WTC11 (cell line): ENCODE data around the gene TMEM154. TPM values are rescaled to one million over a fixed set of nuclear protein-coding genes. Genes with fewer than 3 reads are reported as not detected.

Experiments used
- ATAC-seq: fragments of 200-7000 bp; cut with Tn5 transposase; 2 replicates; pipeline ENCODE4 v1.10.0; 2021; ENCODE audit warnings: mild to moderate bottlenecking, moderate library complexity
- CTCF ChIA-PET: fragments of 300-600 bp; sonication (Branson Sonifier 250); formaldehyde crosslinking; loops from one replicate; lab custom pipeline; 2021; ENCODE audit warnings: antibody characterized with exemption; lab: Charles Lee
- POLR2A ChIA-PET: fragments of 350-600 bp; sonication (Branson Sonifier 250); formaldehyde crosslinking; loops from one replicate; lab custom pipeline; 2021; ENCODE audit warnings: antibody characterized with exemption; lab: Charles Lee
- DNase-seq: peaks from one replicate; pipeline ENCODE4 v3.0.0; 2021; ENCODE audit warnings: low spot score
- H3K27ac Mint-ChIP-seq: 2 replicates; pipeline ENCODE4 v1.8.0; 2021; ENCODE audit warnings: mixed read lengths
- H3K27me3 Mint-ChIP-seq: 2 replicates; pipeline ENCODE4 v1.8.0; 2021; ENCODE audit warnings: low read depth, mild to moderate bottlenecking, moderate library complexity, mixed read lengths
- H3K36me3 Mint-ChIP-seq: 2 replicates; pipeline ENCODE4 v1.8.0; 2021; ENCODE audit warnings: mixed read lengths
- H3K4me1 Mint-ChIP-seq: 2 replicates; pipeline ENCODE4 v1.8.0; 2022; ENCODE audit warnings: mixed read lengths
- H3K4me3 Mint-ChIP-seq: 2 replicates; pipeline ENCODE4 v1.8.0; 2021; ENCODE audit warnings: mild to moderate bottlenecking, moderate library complexity, mixed read lengths
- H3K9me3 Mint-ChIP-seq: 2 replicates; pipeline ENCODE4 v1.8.0; 2021; ENCODE audit warnings: mixed read lengths
- CBFB ChIP-seq: sonication (generic); formaldehyde crosslinking; IDR thresholded peaks from 2 replicates; pipeline ENCODE4 v1.8.1; 2022; ENCODE audit warnings: mild to moderate bottlenecking, low read depth, missing genetic modification reagents
- ELF4 ChIP-seq: sonication (generic); formaldehyde crosslinking; IDR thresholded peaks from 2 replicates; pipeline ENCODE4 v1.8.1; 2022; ENCODE audit warnings: low read depth, mild to moderate bottlenecking, moderate library complexity, missing genetic modification reagents
- GABPB1 ChIP-seq: sonication (generic); formaldehyde crosslinking; IDR thresholded peaks from 2 replicates; pipeline ENCODE4 v1.8.1; 2023; ENCODE audit warnings: mild to moderate bottlenecking, missing genetic modification reagents
- IRF2 ChIP-seq: sonication (generic); formaldehyde crosslinking; IDR thresholded peaks from 2 replicates; pipeline ENCODE4 v1.8.0; 2022; ENCODE audit warnings: low read depth, missing genetic modification reagents, borderline replicate concordance
- KAT7 ChIP-seq: sonication (generic); formaldehyde crosslinking; IDR thresholded peaks from 2 replicates; pipeline ENCODE4 v1.8.1; 2023; ENCODE audit warnings: missing genetic modification reagents, mild to moderate bottlenecking, borderline replicate concordance
- PRRX2 ChIP-seq: fragments of 250-450 bp; sonication (Bioruptor Pico); IDR thresholded peaks from 2 replicates; pipeline ENCODE4 v1.8.0; 2021; ENCODE audit warnings: mild to moderate bottlenecking
- RORB ChIP-seq: fragments of 250-450 bp; sonication (Bioruptor Pico); IDR thresholded peaks from 2 replicates; pipeline ENCODE4 v1.9.0; 2021; ENCODE audit warnings: mild to moderate bottlenecking
- ZNF121 ChIP-seq: sonication (generic); formaldehyde crosslinking; IDR thresholded peaks from 2 replicates; pipeline ENCODE4 v1.8.0; 2023; ENCODE audit warnings: missing genetic modification reagents
- ZNF138 ChIP-seq: sonication (generic); formaldehyde crosslinking; conservative IDR thresholded peaks from 2 replicates; pipeline ENCODE4 v1.8.1; 2022; ENCODE audit warnings: mild to moderate bottlenecking, moderate library complexity, missing genetic modification reagents
- ZNF317 ChIP-seq: sonication (generic); formaldehyde crosslinking; IDR thresholded peaks from 2 replicates; pipeline ENCODE4 v1.8.1; 2023; ENCODE audit warnings: low read depth, mild to moderate bottlenecking, moderate library complexity, missing genetic modification reagents, borderline replicate concordance
- total RNA-seq: library from RNA; stranded (reverse); gene quantifications from 3 replicates; pipeline ENCODE4 v1.2.3, GENCODE V29; 2021
- TF ChIP-seq, protein P1 (sequence below): sonication (generic); formaldehyde crosslinking; IDR thresholded peaks from 2 replicates; pipeline ENCODE4 v1.8.1; 2022; ENCODE audit warnings: low read depth, mild to moderate bottlenecking, moderate library complexity, missing genetic modification reagents, borderline replicate concordance
- TF ChIP-seq, protein P2 (sequence below): fragments of 200-600 bp; IDR thresholded peaks from 2 replicates; pipeline ENCODE4 v1.8.0; 2022; ENCODE audit warnings: antibody characterized with exemption
- TF ChIP-seq, protein P3 (sequence below): sonication (generic); formaldehyde crosslinking; IDR thresholded peaks from 2 replicates; pipeline ENCODE4 v1.8.1; 2023; ENCODE audit warnings: mild to moderate bottlenecking, missing genetic modification reagents
- TF ChIP-seq, protein P4 (sequence below): sonication (generic); formaldehyde crosslinking; IDR thresholded peaks from 2 replicates; pipeline ENCODE4 v1.8.0; 2022; ENCODE audit warnings: mild to moderate bottlenecking, missing genetic modification reagents
- TF ChIP-seq, protein P5 (sequence below): sonication (generic); formaldehyde crosslinking; conservative IDR thresholded peaks from 2 replicates; pipeline ENCODE4 v1.8.1; 2023; ENCODE audit warnings: mild to moderate bottlenecking, low read depth, missing genetic modification reagents, moderate library complexity
- TF ChIP-seq, protein P6 (sequence below): fragments of 250-450 bp; sonication (Bioruptor Pico); IDR thresholded peaks from 2 replicates; pipeline ENCODE4 v1.9.0; 2021; ENCODE audit warnings: mild to moderate bottlenecking
- TF ChIP-seq, protein P7 (sequence below): sonication (generic); formaldehyde crosslinking; IDR thresholded peaks from 2 replicates; pipeline ENCODE4 v1.8.0; 2022; ENCODE audit warnings: missing genetic modification reagents

Gene TMEM154
- total RNA-seq, 1 experiment from 2014 or later: 2.1 TPM

DNA sequence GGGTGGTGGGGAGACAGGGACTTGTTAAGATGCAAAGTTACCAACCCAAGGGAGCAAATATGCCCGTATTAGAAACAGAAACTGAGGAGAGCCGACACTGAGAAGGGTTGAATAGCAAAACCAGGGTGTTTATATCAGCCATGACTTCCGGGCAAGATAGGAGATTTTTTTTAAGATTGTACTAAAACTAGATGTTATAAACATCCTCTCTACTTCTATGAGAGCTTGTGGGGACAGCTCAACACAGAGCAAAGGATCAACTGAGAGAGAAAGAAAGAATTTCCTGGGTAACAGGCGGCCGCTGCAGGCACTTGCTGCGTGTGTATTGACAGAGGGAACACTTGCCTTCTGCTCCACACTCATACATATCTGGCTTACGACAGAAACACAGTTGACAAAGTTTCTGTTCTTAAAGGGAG, 94.8 kb downstream of the TMEM154 start (continued):
- TF ChIP-seq ZNF121 (CRISPR knock-in tag) (no peak), ZNF138 (no peak), GABPB1 (CRISPR knock-in tag) (no peak), RORB (CRISPR knock-in tag) (no peak)
- TF ChIP-seq, protein P1, sequence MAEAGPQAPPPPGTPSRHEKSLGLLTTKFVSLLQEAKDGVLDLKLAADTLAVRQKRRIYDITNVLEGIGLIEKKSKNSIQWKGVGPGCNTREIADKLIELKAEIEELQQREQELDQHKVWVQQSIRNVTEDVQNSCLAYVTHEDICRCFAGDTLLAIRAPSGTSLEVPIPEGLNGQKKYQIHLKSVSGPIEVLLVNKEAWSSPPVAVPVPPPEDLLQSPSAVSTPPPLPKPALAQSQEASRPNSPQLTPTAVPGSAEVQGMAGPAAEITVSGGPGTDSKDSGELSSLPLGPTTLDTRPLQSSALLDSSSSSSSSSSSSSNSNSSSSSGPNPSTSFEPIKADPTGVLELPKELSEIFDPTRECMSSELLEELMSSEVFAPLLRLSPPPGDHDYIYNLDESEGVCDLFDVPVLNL (CRISPR knock-in tag): no peak

DNA sequence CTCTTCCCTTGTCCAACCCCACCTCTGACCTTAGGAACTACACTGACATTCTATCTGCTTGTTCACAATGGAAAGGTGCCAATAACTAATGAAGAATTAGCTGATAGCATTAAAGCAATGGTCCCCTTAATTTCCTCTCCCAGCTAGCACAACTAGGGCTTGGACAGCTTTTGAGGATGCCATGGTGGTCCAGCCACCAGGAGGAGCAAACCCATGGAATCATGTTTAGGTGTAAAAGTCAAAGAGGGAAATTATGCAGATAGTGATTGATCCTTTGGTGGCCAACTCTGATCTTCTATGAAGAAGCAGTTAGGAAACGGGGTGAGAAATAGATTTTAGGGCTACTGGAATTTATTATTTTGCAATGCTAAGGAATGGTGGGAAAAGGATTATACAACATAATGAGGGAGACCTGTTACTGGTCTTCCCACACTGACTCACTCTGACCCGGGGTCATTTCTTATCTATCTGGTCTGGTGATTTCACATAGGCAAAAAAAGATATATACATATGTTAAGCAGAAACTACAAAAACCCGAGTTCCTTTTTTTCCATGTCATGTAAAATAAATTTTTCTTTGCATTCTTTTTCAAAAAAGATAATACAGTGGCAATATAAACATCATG, 98.1 kb downstream of the TMEM154 start:
- H3K27me3 Mint-ChIP-seq: no peaks in the 10 kb centered on the region
- peaks cover 9% of the 10 kb centered on the region for H3K4me1 Mint-ChIP-seq
- CTCF ChIA-PET: interaction anchor here (0.7 to 1.9 kb wide), 7 partner anchors 9 to 155 kb away, joined by 3 to 9 read pairs (median 4); no protein-coding TSS in a partner anchor
- peaks cover 2% of the 10 kb centered on the region for H3K36me3 Mint-ChIP-seq
- TF ChIP-seq ELF4 (CRISPR knock-in tag) (no peak), ZNF317 (CRISPR knock-in tag) (no peak), IRF2 (CRISPR knock-in tag) (no peak)
- TF ChIP-seq, protein P2, sequence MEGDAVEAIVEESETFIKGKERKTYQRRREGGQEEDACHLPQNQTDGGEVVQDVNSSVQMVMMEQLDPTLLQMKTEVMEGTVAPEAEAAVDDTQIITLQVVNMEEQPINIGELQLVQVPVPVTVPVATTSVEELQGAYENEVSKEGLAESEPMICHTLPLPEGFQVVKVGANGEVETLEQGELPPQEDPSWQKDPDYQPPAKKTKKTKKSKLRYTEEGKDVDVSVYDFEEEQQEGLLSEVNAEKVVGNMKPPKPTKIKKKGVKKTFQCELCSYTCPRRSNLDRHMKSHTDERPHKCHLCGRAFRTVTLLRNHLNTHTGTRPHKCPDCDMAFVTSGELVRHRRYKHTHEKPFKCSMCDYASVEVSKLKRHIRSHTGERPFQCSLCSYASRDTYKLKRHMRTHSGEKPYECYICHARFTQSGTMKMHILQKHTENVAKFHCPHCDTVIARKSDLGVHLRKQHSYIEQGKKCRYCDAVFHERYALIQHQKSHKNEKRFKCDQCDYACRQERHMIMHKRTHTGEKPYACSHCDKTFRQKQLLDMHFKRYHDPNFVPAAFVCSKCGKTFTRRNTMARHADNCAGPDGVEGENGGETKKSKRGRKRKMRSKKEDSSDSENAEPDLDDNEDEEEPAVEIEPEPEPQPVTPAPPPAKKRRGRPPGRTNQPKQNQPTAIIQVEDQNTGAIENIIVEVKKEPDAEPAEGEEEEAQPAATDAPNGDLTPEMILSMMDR: no peak
- TF ChIP-seq, protein P3, sequence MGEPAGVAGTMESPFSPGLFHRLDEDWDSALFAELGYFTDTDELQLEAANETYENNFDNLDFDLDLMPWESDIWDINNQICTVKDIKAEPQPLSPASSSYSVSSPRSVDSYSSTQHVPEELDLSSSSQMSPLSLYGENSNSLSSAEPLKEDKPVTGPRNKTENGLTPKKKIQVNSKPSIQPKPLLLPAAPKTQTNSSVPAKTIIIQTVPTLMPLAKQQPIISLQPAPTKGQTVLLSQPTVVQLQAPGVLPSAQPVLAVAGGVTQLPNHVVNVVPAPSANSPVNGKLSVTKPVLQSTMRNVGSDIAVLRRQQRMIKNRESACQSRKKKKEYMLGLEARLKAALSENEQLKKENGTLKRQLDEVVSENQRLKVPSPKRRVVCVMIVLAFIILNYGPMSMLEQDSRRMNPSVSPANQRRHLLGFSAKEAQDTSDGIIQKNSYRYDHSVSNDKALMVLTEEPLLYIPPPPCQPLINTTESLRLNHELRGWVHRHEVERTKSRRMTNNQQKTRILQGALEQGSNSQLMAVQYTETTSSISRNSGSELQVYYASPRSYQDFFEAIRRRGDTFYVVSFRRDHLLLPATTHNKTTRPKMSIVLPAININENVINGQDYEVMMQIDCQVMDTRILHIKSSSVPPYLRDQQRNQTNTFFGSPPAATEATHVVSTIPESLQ (CRISPR knock-in tag): no peak
- TF ChIP-seq, protein P4, sequence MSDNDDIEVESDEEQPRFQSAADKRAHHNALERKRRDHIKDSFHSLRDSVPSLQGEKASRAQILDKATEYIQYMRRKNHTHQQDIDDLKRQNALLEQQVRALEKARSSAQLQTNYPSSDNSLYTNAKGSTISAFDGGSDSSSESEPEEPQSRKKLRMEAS (CRISPR knock-in tag): no peak
- DNase-seq (no peak), ATAC-seq (no peak)
- H3K27ac Mint-ChIP-seq: no peak overlapping the region
- POLR2A ChIA-PET: no interaction called here
- peaks cover 9% of the 10 kb centered on the region for H3K9me3 Mint-ChIP-seq
- H3K4me3 Mint-ChIP-seq: no peak overlapping the region

DNA sequence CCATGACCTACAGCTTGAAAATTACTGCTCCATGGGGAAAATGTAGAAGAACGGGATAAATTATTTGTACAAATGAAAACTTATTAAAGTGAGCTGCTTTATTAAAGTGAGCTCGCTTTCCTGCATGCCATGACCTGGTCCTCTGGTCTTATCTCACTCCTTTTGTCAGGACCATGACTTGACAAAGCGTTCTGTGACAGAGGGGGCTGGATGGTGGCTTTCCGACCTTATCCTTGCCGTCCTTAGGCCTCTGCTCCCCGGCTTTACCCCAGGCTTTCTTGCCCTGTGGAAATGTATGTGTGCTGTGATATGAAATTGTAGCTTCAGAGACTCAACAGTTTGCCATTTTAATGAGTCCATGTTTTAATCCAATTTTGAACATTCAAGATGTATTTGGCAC, 99.9 kb downstream of the TMEM154 start:
- Mint-ChIP-seq H3K4me3 (no peak overlapping the region), H3K27me3 (no peaks in the 10 kb centered on the region), H3K4me1 (peaks cover 9% of the 10 kb centered on the region)
- CTCF ChIA-PET: interaction anchor here (0.8 to 1.9 kb wide), 6 partner anchors 11 to 172 kb away, joined by 3 to 12 read pairs (median 5); no protein-coding TSS in a partner anchor
- DNase-seq (no peak), ATAC-seq (no peak)
- no peak for TF ChIP-seq PRRX2
- TF ChIP-seq, protein P5, sequence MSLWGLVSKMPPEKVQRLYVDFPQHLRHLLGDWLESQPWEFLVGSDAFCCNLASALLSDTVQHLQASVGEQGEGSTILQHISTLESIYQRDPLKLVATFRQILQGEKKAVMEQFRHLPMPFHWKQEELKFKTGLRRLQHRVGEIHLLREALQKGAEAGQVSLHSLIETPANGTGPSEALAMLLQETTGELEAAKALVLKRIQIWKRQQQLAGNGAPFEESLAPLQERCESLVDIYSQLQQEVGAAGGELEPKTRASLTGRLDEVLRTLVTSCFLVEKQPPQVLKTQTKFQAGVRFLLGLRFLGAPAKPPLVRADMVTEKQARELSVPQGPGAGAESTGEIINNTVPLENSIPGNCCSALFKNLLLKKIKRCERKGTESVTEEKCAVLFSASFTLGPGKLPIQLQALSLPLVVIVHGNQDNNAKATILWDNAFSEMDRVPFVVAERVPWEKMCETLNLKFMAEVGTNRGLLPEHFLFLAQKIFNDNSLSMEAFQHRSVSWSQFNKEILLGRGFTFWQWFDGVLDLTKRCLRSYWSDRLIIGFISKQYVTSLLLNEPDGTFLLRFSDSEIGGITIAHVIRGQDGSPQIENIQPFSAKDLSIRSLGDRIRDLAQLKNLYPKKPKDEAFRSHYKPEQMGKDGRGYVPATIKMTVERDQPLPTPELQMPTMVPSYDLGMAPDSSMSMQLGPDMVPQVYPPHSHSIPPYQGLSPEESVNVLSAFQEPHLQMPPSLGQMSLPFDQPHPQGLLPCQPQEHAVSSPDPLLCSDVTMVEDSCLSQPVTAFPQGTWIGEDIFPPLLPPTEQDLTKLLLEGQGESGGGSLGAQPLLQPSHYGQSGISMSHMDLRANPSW: no peak
- no peak for TF ChIP-seq CBFB (CRISPR knock-in tag)
- no peak for TF ChIP-seq KAT7 (CRISPR knock-in tag)
- TF ChIP-seq, protein P6, sequence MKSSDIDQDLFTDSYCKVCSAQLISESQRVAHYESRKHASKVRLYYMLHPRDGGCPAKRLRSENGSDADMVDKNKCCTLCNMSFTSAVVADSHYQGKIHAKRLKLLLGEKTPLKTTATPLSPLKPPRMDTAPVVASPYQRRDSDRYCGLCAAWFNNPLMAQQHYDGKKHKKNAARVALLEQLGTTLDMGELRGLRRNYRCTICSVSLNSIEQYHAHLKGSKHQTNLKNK (CRISPR knock-in tag): no peak
- TF ChIP-seq, protein P7, sequence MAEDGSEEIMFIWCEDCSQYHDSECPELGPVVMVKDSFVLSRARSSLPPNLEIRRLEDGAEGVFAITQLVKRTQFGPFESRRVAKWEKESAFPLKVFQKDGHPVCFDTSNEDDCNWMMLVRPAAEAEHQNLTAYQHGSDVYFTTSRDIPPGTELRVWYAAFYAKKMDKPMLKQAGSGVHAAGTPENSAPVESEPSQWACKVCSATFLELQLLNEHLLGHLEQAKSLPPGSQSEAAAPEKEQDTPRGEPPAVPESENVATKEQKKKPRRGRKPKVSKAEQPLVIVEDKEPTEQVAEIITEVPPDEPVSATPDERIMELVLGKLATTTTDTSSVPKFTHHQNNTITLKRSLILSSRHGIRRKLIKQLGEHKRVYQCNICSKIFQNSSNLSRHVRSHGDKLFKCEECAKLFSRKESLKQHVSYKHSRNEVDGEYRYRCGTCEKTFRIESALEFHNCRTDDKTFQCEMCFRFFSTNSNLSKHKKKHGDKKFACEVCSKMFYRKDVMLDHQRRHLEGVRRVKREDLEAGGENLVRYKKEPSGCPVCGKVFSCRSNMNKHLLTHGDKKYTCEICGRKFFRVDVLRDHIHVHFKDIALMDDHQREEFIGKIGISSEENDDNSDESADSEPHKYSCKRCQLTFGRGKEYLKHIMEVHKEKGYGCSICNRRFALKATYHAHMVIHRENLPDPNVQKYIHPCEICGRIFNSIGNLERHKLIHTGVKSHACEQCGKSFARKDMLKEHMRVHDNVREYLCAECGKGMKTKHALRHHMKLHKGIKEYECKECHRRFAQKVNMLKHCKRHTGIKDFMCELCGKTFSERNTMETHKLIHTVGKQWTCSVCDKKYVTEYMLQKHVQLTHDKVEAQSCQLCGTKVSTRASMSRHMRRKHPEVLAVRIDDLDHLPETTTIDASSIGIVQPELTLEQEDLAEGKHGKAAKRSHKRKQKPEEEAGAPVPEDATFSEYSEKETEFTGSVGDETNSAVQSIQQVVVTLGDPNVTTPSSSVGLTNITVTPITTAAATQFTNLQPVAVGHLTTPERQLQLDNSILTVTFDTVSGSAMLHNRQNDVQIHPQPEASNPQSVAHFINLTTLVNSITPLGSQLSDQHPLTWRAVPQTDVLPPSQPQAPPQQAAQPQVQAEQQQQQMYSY (CRISPR knock-in tag): no peak
- TF ChIP-seq, all 79 proteins: peak for 0
- Mint-ChIP-seq H3K27ac (no peak overlapping the region), H3K9me3 (0 out of 2 replicates have a peak, but pooled peaks cover 4% of the 10 kb centered on the region), H3K36me3 (no peaks in the 10 kb centered on the region)
- POLR2A ChIA-PET: no interaction called here
